Neural cell (in vitro differentiated cells): ENCODE results near the gene NHERF1. TPM values are rescaled to one million over a fixed set of nuclear protein-coding genes. Genes with fewer than 3 reads are reported as not detected.

Experiments
- H2AFZ ChIP-seq: fragments of 200-600, 300-800 bp; sonication (generic), shearing (Covaris generic); 2 replicates; pipeline ENCODE4 v1.6.0; 2014; ENCODE audit warnings: low read depth, mild to moderate bottlenecking, antibody characterized with exemption, low read length, moderate library complexity
- H3F3A ChIP-seq: fragments of 200-600 bp; shearing (Covaris generic); 2 replicates; pipeline ENCODE4 v1.6.1; 2016; ENCODE audit warnings: mild to moderate bottlenecking, moderate library complexity, mixed read lengths, antibody characterized with exemption, low read length; ENCODE audit not compliant: insufficient read depth, poor library complexity, severe bottlenecking
- H3K27ac ChIP-seq: fragments of 200-600, 300-800 bp; sonication (generic), shearing (Covaris generic); 2 replicates; pipeline ENCODE4 v1.5.1; 2014; ENCODE audit warnings: mild to moderate bottlenecking, low read length, moderate library complexity
- H3K27me3 ChIP-seq: fragments of 300-800, 200-600 bp; sonication (generic), shearing (Covaris generic); 2 replicates; pipeline ENCODE4 v1.6.0; 2014; ENCODE audit warnings: mild to moderate bottlenecking, low read depth, low read length, moderate library complexity; ENCODE audit not compliant: insufficient read depth
- H3K36me3 ChIP-seq: fragments of 300-800, 200-600 bp; sonication (generic), shearing (Covaris generic); 2 replicates; pipeline ENCODE4 v1.5.1; 2014; ENCODE audit warnings: mild to moderate bottlenecking, antibody characterized with exemption, low read length, moderate library complexity; ENCODE audit not compliant: insufficient read depth
- H3K4me2 ChIP-seq: fragments of 300-800, 200-600 bp; sonication (generic), shearing (Covaris generic); 2 replicates; pipeline ENCODE4 v1.6.0; 2014; ENCODE audit warnings: mild to moderate bottlenecking, low read length
- H3K4me3 ChIP-seq: fragments of 300-800, 200-600 bp; sonication (generic), shearing (Covaris generic); 2 replicates; pipeline ENCODE4 v1.5.1; 2014; ENCODE audit warnings: mild to moderate bottlenecking, low read length, moderate library complexity
- H3K79me2 ChIP-seq: fragments of 200-600 bp; shearing (Covaris generic); replicated peaks from 2 replicates; pipeline ENCODE4 v1.6.0; 2014; ENCODE audit warnings: mild to moderate bottlenecking, low read length, moderate library complexity; ENCODE audit not compliant: insufficient read depth
- H3K9ac ChIP-seq: fragments of 300-800, 200-600 bp; sonication (generic), shearing (Covaris generic); 2 replicates; pipeline ENCODE4 v1.6.1; 2016; ENCODE audit warnings: mild to moderate bottlenecking, low read length, mixed read lengths
- H3K9me2 ChIP-seq: fragments of 200-600 bp; shearing (Covaris generic); 2 replicates; pipeline ENCODE4 v1.6.1; 2016; ENCODE audit warnings: mild to moderate bottlenecking, low read length, mixed read lengths; ENCODE audit not compliant: insufficient read depth
- H3K9me3 ChIP-seq: fragments of 200-600, 300-800 bp; sonication (generic), shearing (Covaris generic); 2 replicates; pipeline ENCODE4 v1.6.1; 2016; ENCODE audit warnings: mild to moderate bottlenecking, mixed run types, low read length, moderate library complexity, mixed read lengths
- H4K20me1 ChIP-seq: fragments of 200-600 bp; shearing (Covaris generic); 2 replicates; pipeline ENCODE4 v1.6.1; 2016; ENCODE audit warnings: mild to moderate bottlenecking, mixed run types; ENCODE audit not compliant: insufficient read depth
- CTCF ChIP-seq: fragments of 450-650 bp; IDR thresholded peaks from 2 replicates; pipeline ENCODE4 v1.5.1; 2014; ENCODE audit warnings: antibody characterized with exemption, mild to moderate bottlenecking, moderate library complexity; ENCODE audit not compliant: poor library complexity, severe bottlenecking
- EP300 ChIP-seq: fragments of 450-650 bp; conservative IDR thresholded peaks from 2 replicates; pipeline ENCODE4 v1.6.1; 2014; ENCODE audit warnings: antibody characterized with exemption, mild to moderate bottlenecking, moderate library complexity; ENCODE audit not compliant: poor library complexity, severe bottlenecking
- EZH2 ChIP-seq: fragments of 200-600, 300-800 bp; shearing (Covaris generic), sonication (generic); IDR thresholded peaks from 2 replicates; pipeline ENCODE4 v1.6.1; 2014; ENCODE audit warnings: antibody characterized with exemption, low read length, borderline replicate concordance, mild to moderate bottlenecking; ENCODE audit not compliant: insufficient read depth, poor library complexity, severe bottlenecking
- RAD21 ChIP-seq: fragments of 450-650 bp; conservative IDR thresholded peaks from 2 replicates; pipeline ENCODE4 v1.6.1; 2014; ENCODE audit warnings: antibody characterized with exemption, mild to moderate bottlenecking, moderate library complexity
- REST ChIP-seq: IDR thresholded peaks from 2 replicates; pipeline ENCODE4 v1.6.1; 2012; ENCODE audit warnings: borderline replicate concordance
- SMC3 ChIP-seq: fragments of 450-650 bp; conservative IDR thresholded peaks from 2 replicates; pipeline ENCODE4 v1.6.1; 2014; ENCODE audit warnings: antibody characterized with exemption, mild to moderate bottlenecking, moderate library complexity; ENCODE audit not compliant: poor library complexity
- polyA plus RNA-seq: library from polyadenylated mRNA; depleted of rRNA; stranded (reverse); fragments of >200 nt; gene quantifications from 2 replicates; pipeline ENCODE4 v1.2.3, GENCODE V29; 2014

The NHERF1 gene
- polyA plus RNA-seq, 1 donor from 2014 or later: 0.51 TPM

- H3K27ac ChIP-seq: no peak overlapping the region
- no peaks in the 10 kb centered on the region for H4K20me1 ChIP-seq
These were observed 31.5 kb downstream of the NHERF1 start for GRCh38 chr17:74779948-74780400.

GRCh38 chr17:74780443-74781238, 32.2 kb downstream of the NHERF1 start:
- no peaks in the 10 kb centered on the region for H4K20me1 ChIP-seq
- TF ChIP-seq RAD21 (no peak), CTCF (peak; percentile 33), EZH2 (no peak)
- H3K4me3 ChIP-seq: no peak overlapping the region
- H3K79me2 ChIP-seq: peaks cover 17% of the 10 kb centered on the region
- H3K9me3 ChIP-seq: no peaks in the 10 kb centered on the region
- no peak overlapping the region for H3K27ac ChIP-seq
- no peak overlapping the region for H2AFZ ChIP-seq
- H3K36me3 ChIP-seq: no peaks in the 10 kb centered on the region
- H3F3A ChIP-seq: no peaks in the 10 kb centered on the region
- no peaks in the 10 kb centered on the region for H3K9me2 ChIP-seq
- H3K9ac ChIP-seq: no peak overlapping the region
- H3K27me3 ChIP-seq: no peaks in the 10 kb centered on the region
- no peak overlapping the region for H3K4me2 ChIP-seq

More at GRCh38 chr17:74779948-74780400, 31.5 kb downstream of the NHERF1 start:
- Histone ChIP-seq H3K9ac (no peak overlapping the region), H2AFZ (no peak overlapping the region), H3K4me3 (no peak overlapping the region), H3K79me2 (peaks cover 23% of the 10 kb centered on the region), H3K36me3 (no peaks in the 10 kb centered on the region), H3K4me2 (no peak overlapping the region), H3K27me3 (no peaks in the 10 kb centered on the region), H3K9me3 (no peaks in the 10 kb centered on the region), H3F3A (no peaks in the 10 kb centered on the region), H3K9me2 (no peaks in the 10 kb centered on the region)
- TF ChIP-seq RAD21 (no peak), SMC3 (no peak), EZH2 (no peak), REST (no peak), CTCF (no peak), EP300 (no peak)
